GM19324 (cell line): ENCODE results near the gene RARB.

Experiments used
- ATAC-seq: cut with Tn5 transposase; IDR thresholded peaks from one replicate; pipeline ENCODE4 v1.9.1; 2021; ENCODE audit warnings: mild to moderate bottlenecking, moderate library complexity; ENCODE audit not compliant: unreplicated experiment, low FRiP score

RARB gene

GRCh38 chr3:25571285-25571684 is 143.2 kb downstream of the RARB start:
- no peak for ATAC-seq

- no peak for ATAC-seq
Measured at GRCh38 chr3:25572336-25572735, 144.3 kb downstream of the RARB start.

- ATAC-seq = no peak
Measured at GRCh38 chr3:25572919-25573385, 144.9 kb downstream of the RARB start.

DNA sequence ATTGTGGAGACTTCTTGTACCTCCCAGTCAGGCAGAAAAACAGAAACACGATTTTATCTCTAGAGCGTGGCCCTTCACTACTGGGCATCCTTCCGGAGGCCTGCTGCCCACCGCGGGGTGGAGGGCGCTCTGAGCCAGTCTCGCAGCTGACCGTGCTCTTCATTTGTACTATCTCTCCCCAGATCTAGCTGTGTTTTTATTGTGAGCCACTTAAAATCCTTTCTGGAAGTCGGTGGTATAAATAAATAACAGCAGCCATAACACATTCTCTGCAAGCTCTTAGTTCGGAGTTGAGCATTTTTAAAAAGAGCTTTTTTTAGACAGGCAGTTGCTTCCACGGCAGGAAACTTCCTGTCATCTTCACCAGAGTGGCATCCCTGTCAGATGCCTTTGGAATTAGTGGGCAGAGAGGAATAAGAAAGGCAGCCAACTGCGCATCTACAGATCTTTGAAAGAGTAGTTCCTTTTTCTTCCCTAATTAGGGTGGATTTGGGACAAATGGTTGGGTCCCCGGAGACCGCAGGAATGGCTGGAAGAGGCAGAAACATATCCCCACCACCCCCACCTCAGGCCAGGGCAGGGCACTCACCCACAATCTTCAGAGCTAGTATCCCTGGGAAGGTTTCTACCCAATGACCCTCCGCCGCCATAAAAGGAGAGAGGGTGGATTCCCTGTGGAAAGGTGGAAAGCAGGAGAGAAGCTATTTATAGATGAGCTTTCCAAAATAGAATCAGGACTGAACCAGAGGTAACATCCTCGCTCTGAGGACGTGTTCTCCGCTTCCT is 145.5 kb downstream of the RARB start:
- ATAC-seq = no peak

DNA sequence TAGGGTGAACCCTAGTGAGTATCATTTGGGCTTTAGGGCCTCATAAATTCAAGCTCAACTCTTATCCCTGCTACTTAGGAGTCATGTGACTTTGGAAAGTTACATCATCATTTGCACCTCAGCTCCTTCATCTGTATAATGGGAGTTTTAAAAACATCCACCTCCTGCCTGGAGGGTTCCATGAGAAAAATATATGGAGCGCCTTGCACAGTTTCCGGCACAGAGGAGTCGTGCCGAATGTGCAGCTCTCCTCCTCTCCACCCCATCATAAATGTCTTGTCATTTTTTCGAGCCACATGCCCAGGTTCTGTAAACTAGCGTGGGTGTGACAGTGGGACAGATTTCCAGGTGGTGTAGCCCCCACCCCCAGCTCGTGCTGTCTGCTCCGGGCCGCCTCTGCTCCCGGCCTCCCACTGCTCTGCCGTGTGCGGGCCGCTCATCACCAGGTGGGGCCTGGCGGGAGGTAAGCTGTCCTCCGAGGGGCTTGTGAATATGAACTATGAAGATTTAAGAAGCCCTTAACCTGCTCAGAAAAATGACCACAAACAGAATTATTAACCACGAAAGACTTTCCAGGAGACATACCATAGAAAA is 146.2 kb downstream of the RARB start:
- no peak for ATAC-seq

DNA sequence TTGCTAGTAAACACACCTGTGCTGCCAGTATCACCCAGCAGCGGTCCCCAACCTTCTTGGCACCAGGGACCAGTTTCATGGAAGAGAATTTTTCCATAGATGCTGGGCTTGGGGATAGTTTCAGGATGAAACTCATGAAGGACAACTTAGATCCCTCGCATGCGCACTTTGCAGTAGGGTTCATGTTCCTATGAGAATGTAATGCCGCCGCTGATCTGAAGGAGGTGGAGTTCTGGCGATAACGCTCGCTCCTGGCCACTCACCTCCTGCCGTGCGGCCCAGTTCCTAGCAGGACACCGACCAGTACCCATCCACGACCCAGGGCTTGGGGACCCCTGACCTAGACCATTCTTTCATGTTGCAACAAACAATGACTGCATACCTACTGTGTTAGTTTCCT is 146.9 kb downstream of the RARB start:
- ATAC-seq = no peak

GRCh38 chr3:25576146-25576545 is 148.1 kb downstream of the RARB start:
- no peak for ATAC-seq

DNA sequence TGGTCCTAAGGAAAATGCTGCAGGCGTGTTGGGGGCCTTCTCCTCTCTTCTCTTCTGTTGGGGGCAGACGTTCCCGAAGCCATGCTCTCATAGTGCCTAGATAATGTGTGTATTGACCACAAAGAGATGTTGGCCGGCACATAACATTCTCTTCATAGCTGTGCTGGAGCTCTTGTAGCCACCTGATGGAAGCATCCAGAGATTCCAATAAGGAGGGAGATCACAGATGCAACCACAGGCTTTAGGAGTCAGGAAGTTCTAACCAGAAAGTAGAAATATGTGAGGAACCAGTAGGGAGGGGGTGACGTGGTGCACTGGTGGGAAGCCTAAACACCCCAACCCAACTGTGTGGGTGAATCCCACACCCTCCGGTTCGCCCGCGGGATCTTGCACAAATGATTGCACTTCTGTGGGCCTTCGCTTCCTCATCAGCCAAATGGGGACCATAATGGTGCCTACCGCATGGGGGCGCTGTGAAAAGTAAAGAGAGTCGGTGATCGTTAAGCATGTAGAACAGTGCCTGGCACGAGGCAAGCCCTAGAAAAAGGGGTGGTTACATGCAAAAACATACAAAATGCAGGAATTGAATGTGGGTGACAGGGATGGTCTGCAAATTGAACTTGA is 148.9 kb downstream of the RARB start:
- ATAC-seq = no peak

- no peak for ATAC-seq
Measured at GRCh38 chr3:25578059-25578458, 150.0 kb downstream of the RARB start.

DNA sequence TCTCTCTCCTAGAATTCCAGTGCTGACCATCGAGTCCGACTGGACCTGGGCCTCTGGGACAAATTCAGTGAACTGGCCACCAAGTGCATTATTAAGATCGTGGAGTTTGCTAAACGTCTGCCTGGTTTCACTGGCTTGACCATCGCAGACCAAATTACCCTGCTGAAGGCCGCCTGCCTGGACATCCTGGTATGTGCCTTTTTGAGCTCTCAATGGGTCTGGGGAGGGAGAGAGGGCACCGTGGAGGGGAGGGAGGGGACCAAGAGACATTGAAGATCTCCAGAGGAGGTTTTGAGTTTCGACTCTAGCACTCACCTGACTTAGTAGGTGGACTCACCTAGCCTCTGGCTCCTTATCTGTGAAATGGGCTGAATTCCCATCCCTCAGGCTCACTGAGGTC is 152.5 kb downstream of the RARB start:
- ATAC-seq = no peak

DNA sequence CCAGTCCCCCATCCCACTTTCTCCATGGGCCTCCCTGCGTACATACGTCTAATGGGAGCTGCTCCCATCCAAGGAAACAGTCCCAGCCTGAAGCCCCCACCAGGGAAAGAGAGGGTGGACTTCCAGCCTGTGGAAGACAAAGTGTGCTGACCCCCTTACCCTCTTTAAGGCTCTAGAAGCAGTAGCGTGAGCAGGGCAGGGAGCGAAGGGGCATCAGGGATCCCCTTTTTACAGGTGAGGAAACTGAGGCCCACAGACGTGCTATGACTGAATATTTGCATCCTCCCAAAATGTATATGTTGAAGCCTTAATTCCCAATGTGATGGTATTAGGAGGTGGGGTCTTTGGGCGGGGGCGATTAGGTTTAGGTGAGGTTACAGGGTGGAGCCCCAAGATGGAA is 153.3 kb downstream of the RARB start:
- no peak for ATAC-seq

DNA sequence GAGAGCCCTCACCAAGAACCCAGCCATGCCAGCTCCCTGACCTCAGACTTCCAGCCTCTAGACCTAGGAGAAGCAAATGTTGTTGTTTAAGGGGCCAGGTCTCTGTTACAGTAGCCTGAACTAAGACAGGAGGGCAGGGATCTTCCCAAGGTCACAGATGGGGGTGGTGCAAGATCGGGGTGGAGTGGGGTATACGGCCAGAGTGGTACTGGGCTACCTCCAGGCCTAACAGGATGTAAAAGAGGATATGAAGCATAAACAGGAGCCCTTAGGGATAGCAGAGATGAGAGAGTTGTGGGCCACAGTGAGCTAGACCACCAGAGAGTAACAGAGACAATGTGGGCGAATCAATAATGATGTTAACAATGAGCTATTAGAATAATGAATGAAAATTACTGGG is 153.8 kb downstream of the RARB start:
- no peak for ATAC-seq

- ATAC-seq = no peak
Measured at GRCh38 chr3:25582242-25582641, 154.2 kb downstream of the RARB start.

GRCh38 chr3:25583343-25583742 is 155.3 kb downstream of the RARB start:
- ATAC-seq = no peak

- ATAC-seq = no peak
Measured at GRCh38 chr3:25584011-25584789, 156.1 kb downstream of the RARB start.

DNA sequence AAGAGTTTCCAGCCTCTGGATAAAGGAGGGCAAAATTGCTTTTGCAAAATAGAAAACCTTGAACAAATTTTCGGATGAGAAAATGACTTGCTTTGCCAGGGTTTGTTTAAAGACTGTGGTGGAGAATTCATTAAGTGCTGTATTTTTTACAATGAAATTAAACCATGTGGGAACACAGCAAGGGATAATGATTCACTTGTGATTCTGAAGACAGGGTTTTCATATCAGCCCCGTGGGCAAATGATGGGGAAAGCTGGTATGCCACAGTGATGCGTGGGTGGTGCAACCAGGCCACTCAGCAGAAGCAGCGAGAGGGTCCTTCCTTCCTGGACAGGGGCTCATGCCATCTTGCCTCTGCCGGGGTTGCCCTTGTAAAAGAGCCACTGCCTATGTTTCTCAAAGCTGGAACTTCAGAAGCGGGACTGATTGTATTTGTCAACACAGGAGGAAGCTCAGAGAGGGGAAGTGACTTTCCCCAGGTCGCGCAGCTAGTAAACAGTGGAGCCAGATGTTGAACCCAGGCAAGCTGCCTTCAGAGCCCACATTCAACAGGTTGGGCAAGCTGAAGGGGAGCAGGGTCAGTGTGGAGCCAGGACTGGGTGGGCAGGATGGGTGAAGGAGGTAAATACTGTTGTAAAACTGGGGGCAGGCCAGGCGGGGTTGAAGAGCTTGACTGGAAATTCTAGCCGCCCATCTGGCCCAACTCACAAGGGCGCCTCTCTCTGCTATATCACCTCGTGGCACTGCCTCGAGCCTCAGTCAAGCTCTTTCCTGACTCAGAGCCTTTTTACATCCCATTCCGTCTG is 157.5 kb downstream of the RARB start:
- ATAC-seq = no peak

DNA sequence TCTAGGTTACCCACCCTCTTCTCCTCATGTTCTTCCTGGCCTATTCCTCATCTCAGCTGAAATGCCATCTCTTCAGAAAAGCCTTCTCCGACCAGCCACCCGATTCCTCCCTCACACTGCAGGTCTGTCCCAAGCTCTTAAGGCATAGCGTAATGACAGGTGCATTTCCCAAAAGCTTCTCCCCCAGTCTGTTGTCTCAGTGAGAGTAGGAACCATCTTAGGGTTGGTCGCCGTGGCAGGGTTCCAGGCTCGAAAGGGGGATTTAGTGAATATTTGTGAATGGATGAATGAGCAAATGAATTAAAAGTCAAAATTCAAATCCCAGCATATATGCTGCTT is 158.1 kb downstream of the RARB start:
- ATAC-seq = no peak

DNA sequence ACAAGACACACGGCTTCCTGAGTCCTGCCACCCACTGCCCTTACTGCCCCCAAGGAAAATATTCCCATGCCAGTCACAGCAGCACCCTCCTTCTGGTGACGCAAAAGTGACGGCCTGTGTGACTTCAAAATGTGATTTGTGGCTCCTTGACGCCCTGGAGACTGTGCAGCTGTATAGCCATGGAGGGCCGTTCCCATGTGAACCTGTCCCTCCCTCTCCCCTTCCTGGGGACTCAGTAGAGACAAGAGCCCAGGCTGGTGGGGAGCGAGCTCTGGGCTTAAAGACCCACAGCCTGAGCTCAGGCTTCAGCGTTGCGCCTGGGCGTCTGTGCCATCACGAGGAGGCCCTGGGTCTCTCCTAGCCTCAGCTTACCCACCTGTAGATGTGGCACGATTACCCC is 158.5 kb downstream of the RARB start:
- no peak for ATAC-seq

DNA sequence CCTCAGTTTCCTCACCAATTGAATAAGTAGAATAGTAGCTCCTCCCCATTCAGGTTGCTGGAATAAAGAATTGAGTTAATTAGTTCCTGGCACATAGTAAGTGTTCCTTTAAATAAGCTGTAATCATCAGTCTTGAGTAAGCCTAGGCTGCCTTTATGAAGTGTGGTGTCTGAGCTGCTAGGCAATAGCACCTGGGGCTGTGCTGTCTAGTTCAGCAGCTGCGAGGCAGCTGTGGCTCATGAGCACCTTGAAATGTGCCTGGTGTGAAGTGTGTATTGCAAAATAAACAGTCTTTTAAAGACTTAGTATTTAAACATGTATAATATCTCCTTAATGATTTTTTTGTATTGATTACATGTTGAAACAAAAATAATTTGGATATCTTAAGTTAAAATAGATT is 159.0 kb downstream of the RARB start:
- no peak for ATAC-seq

GRCh38 chr3:25587526-25587925 is 159.5 kb downstream of the RARB start:
- no peak for ATAC-seq
